H1 (cell line): Measurements from ENCODE around the gene BBLN. TPM values are rescaled to one million over a fixed set of nuclear protein-coding genes. Genes with fewer than 3 reads are reported as not detected.

ENCODE experiments used
- CTCF ChIA-PET: fragments of 300-600 bp; sonication (Branson Sonifier 250); formaldehyde crosslinking; loops from one replicate; lab custom pipeline; 2021; ENCODE audit not compliant: partially characterized antibody; lab: Charles Lee
- POLR2A ChIA-PET: fragments of 300-600 bp; sonication (Branson Sonifier 250); formaldehyde crosslinking; loops from one replicate; lab custom pipeline; 2021; ENCODE audit warnings: inconsistent platforms; ENCODE audit not compliant: partially characterized antibody; lab: Charles Lee
- DNase-seq, 2 experiments: peaks; one replicate each; pipeline versions ENCODE4 v3.0.0 to v3.0.0-alpha.2; 2010 to 2022; ENCODE audit warnings: low spot score in 2 of 2, low read depth in 1 of 2, mixed read lengths in 1 of 2
- FAIRE-seq: peaks from 2 replicates; lab custom pipeline; 2011; peaks lifted over from hg19 to GRCh38; lab: Jason Lieb, UNC
- H2AFZ ChIP-seq: 2 replicates; pipeline ENCODE4 v1.8.1; 2012; ENCODE audit warnings: low read length, inconsistent platforms
- H2AK5ac ChIP-seq: 2 replicates; pipeline ENCODE4 v1.6.1; 2013; ENCODE audit warnings: low read depth, low read length
- H2BK120ac ChIP-seq: replicated peaks from 2 replicates; pipeline ENCODE3; 2013; ENCODE audit warnings: low read depth, low read length, inconsistent platforms
- H2BK12ac ChIP-seq: 2 replicates; pipeline ENCODE4 v1.6.1; 2013; ENCODE audit warnings: low read depth, low read length
- H2BK15ac ChIP-seq: 2 replicates; pipeline ENCODE4 v1.6.1; 2013; ENCODE audit warnings: low read length
- H2BK20ac ChIP-seq: 2 replicates; pipeline ENCODE4 v1.6.1; 2013; ENCODE audit warnings: low read length
- H2BK5ac ChIP-seq: 2 replicates; pipeline ENCODE4 v1.6.1; 2013; ENCODE audit warnings: low read depth, low read length
- H3K14ac ChIP-seq: 2 replicates; pipeline ENCODE4 v1.6.1; 2013; ENCODE audit warnings: inconsistent platforms; ENCODE audit not compliant: insufficient read length
- H3K18ac ChIP-seq: 2 replicates; pipeline ENCODE4 v1.6.1; 2013; ENCODE audit warnings: low read length; ENCODE audit errors: extremely low read depth
- H3K23ac ChIP-seq: 2 replicates; pipeline ENCODE4 v1.6.1; 2013; ENCODE audit warnings: inconsistent platforms; ENCODE audit not compliant: insufficient read length
- H3K23me2 ChIP-seq: 2 replicates; pipeline ENCODE4 v1.6.1; 2013; ENCODE audit warnings: low read depth, low read length
- H3K27ac ChIP-seq: 2 replicates; pipeline ENCODE4 v1.6.1; 2011; ENCODE audit warnings: low read depth, low read length, inconsistent platforms
- H3K27me3 ChIP-seq, 4 experiments: replicated peaks in 1 of 4; 1 replicate in 1 of 4; 2 replicates in 3 of 4; pipeline versions ENCODE4 v1.6.1 to v1.8.1; 2011 to 2013; ENCODE audit warnings: low read length in 3 of 4, mild to moderate bottlenecking in 3 of 4, inconsistent platforms in 2 of 4, mixed read lengths in 2 of 4, moderate library complexity in 1 of 4; ENCODE audit not compliant: control insufficient read depth in 3 of 4, insufficient read depth in 3 of 4; ENCODE audit errors: extremely low read depth in 1 of 4
- H3K36me3 ChIP-seq, 4 experiments: 2 replicates each; pipeline versions ENCODE4 v1.6.1 to v1.8.1; 2011 to 2013; ENCODE audit warnings: mild to moderate bottlenecking in 4 of 4, low read length in 3 of 4, moderate library complexity in 2 of 4, control low read depth in 1 of 4, inconsistent platforms in 1 of 4; ENCODE audit not compliant: insufficient read depth in 4 of 4, control insufficient read depth in 2 of 4
- H3K4ac ChIP-seq: replicated peaks from 2 replicates; pipeline ENCODE3; 2013; ENCODE audit warnings: low read length, low read depth, mixed read lengths, inconsistent platforms; ENCODE audit not compliant: insufficient read length
- H3K4me1 ChIP-seq, 4 experiments: replicated peaks in 1 of 4; 1 replicate in 1 of 4; 2 replicates in 3 of 4; pipeline versions ENCODE4 v1.6.1 to v1.8.1; 2011 to 2013; ENCODE audit warnings: low read length in 3 of 4, inconsistent platforms in 2 of 4, mixed read lengths in 1 of 4; ENCODE audit not compliant: insufficient read depth in 4 of 4, control insufficient read depth in 3 of 4
- H3K4me2 ChIP-seq, 2 experiments: 2 replicates each; pipeline versions ENCODE4 v1.6.1 to v1.8.1; 2011 to 2013; ENCODE audit warnings: low read depth in 2 of 2, low read length in 2 of 2, control low read depth in 1 of 2, inconsistent platforms in 1 of 2, mild to moderate bottlenecking in 1 of 2; ENCODE audit not compliant: insufficient read depth in 1 of 2
- H3K4me3 ChIP-seq, 4 experiments: fragments of 200-600, 300-600 bp in 1 of 4; sonication (generic), shearing (Covaris generic), sonication (Bioruptor Twin) in 1 of 4; 2 replicates each; pipeline versions ENCODE4 v1.5.1 to v1.8.1; 2011 to 2016; ENCODE audit warnings: low read length in 4 of 4, low read depth in 3 of 4, control low read depth in 2 of 4, inconsistent platforms in 2 of 4, mild to moderate bottlenecking in 2 of 4, mixed read lengths in 1 of 4, moderate library complexity in 1 of 4; ENCODE audit not compliant: insufficient read depth in 2 of 4; ENCODE audit errors: extremely low read depth in 1 of 4
- H3K56ac ChIP-seq: replicated peaks from 2 replicates; pipeline ENCODE3; 2013; ENCODE audit warnings: low read depth, mild to moderate bottlenecking, mixed read lengths, low read length, inconsistent platforms; ENCODE audit not compliant: insufficient read length
- H3K79me1 ChIP-seq: 2 replicates; pipeline ENCODE4 v1.6.1; 2013; ENCODE audit warnings: low read depth, low read length, control low read depth
- H3K79me2 ChIP-seq, 2 experiments: 2 replicates each; pipeline versions ENCODE4 v1.6.1 to v1.8.1; 2012 to 2013; ENCODE audit warnings: low read length in 2 of 2, mild to moderate bottlenecking in 2 of 2, inconsistent platforms in 1 of 2; ENCODE audit not compliant: insufficient read depth in 2 of 2, control insufficient read depth in 1 of 2
- H3K9ac ChIP-seq, 4 experiments: replicated peaks in 1 of 4; 1 replicate in 1 of 4; 2 replicates in 3 of 4; pipeline versions ENCODE4 v1.6.1 to v1.8.1; 2011 to 2013; ENCODE audit warnings: low read depth in 3 of 4, low read length in 3 of 4, control low read depth in 2 of 4, mild to moderate bottlenecking in 2 of 4, moderate library complexity in 2 of 4, inconsistent platforms in 1 of 4; ENCODE audit errors: extremely low read depth in 1 of 4
- H3K9me3 ChIP-seq, 2 experiments: 2 replicates each; pipeline versions ENCODE4 v1.6.1 to v1.8.1; 2012 to 2013; ENCODE audit warnings: mild to moderate bottlenecking in 2 of 2, moderate library complexity in 2 of 2, control low read depth in 1 of 2, inconsistent platforms in 1 of 2, low read depth in 1 of 2, low read length in 1 of 2, mixed read lengths in 1 of 2; ENCODE audit not compliant: insufficient read depth in 2 of 2
- H4K20me1 ChIP-seq, 2 experiments: replicated peaks in 1 of 2; 2 replicates each; pipeline versions ENCODE3 to v1.8.1; 2011 to 2013; ENCODE audit warnings: inconsistent platforms in 2 of 2, low read length in 2 of 2, mild to moderate bottlenecking in 1 of 2; ENCODE audit not compliant: insufficient read depth in 2 of 2, control insufficient read depth in 1 of 2
- H4K5ac ChIP-seq: 2 replicates; pipeline ENCODE4 v1.6.1; 2013; ENCODE audit warnings: low read length, low read depth, mixed read lengths, inconsistent platforms; ENCODE audit not compliant: insufficient read length
- H4K8ac ChIP-seq: 2 replicates; pipeline ENCODE4 v1.8.0; 2013; ENCODE audit warnings: mild to moderate bottlenecking, moderate library complexity, low read length, inconsistent platforms; ENCODE audit not compliant: insufficient read depth; ENCODE audit errors: extremely low read depth
- H4K91ac ChIP-seq: replicated peaks from 2 replicates; pipeline ENCODE3; 2013; ENCODE audit warnings: low read length, mixed read lengths, inconsistent platforms; ENCODE audit not compliant: insufficient read length
- CEBPB ChIP-seq: IDR thresholded peaks from 2 replicates; pipeline ENCODE4 v1.6.1; 2012; ENCODE audit warnings: low read depth, low read length
- CHD1 ChIP-seq: IDR thresholded peaks from 2 replicates; pipeline ENCODE4 v1.6.1; 2012; ENCODE audit warnings: low read depth, low read length, improper control_type of control experiment
- JUND ChIP-seq: IDR thresholded peaks from 2 replicates; pipeline ENCODE4 v1.6.1; 2011; ENCODE audit warnings: mild to moderate bottlenecking, improper control_type of control experiment, low read length
- MAFK ChIP-seq: IDR thresholded peaks from 2 replicates; pipeline ENCODE4 v1.6.1; 2012; ENCODE audit warnings: low read depth, mild to moderate bottlenecking, improper control_type of control experiment, low read length
- NANOG ChIP-seq: IDR thresholded peaks from 2 replicates; pipeline ENCODE4 v1.6.1; 2011; ENCODE audit warnings: low read length, low read depth, mild to moderate bottlenecking, inconsistent platforms; ENCODE audit not compliant: insufficient read depth, poor library complexity, severe bottlenecking
- POLR2AphosphoS5 ChIP-seq: IDR thresholded peaks from 2 replicates; pipeline ENCODE4 v1.6.1; 2011; ENCODE audit warnings: low read depth, low read length
- POU5F1 ChIP-seq: IDR thresholded peaks from 2 replicates; pipeline ENCODE4 v1.6.1; 2011; ENCODE audit warnings: low read depth, mild to moderate bottlenecking, low read length, moderate library complexity
- SAP30 ChIP-seq: fragments of 300-600 bp; sonication (generic); IDR thresholded peaks from 2 replicates; pipeline ENCODE4 v1.7.1; 2012; ENCODE audit warnings: low read length, moderate library complexity, mild to moderate bottlenecking, inconsistent platforms; ENCODE audit not compliant: insufficient read depth, insufficient replicate concordance
- SP2 ChIP-seq: IDR thresholded peaks from 2 replicates; pipeline ENCODE4 v1.6.1; 2012; ENCODE audit warnings: mild to moderate bottlenecking, low read length, inconsistent platforms
- SP4 ChIP-seq: IDR thresholded peaks from 2 replicates; pipeline ENCODE4 v1.6.1; 2012; ENCODE audit warnings: low read length, inconsistent platforms
- SRF ChIP-seq: IDR thresholded peaks from 2 replicates; pipeline ENCODE4 v1.6.1; 2011; ENCODE audit warnings: mild to moderate bottlenecking, low read depth, low read length, moderate library complexity
- WGBS, 2 experiments: shearing (Covaris generic) in 1 of 2; methylation state at CpG; one replicate each; pipeline versions ENCODE4 v1.1.6 to v1.1.7; 2013 to 2015; ENCODE audit warnings: low lambda C conversion rate in 2 of 2, mixed read lengths in 2 of 2, inconsistent platforms in 1 of 2, low coverage in 1 of 2, missing lambda C conversion rate in 1 of 2; ENCODE audit not compliant: insufficient replicate concordance in 2 of 2, insufficient coverage in 1 of 2, insufficient read length in 1 of 2; ENCODE audit errors: extremely low coverage in 1 of 2, missing lambda C conversion rate in 1 of 2; 5-methylcytosine and 5-hydroxymethylcytosine counted together
- polyA plus RNA-seq, 7 experiments: library from polyadenylated mRNA; depleted of rRNA in 3 of 7; stranded (reverse) in 5 of 7; unstranded in 2 of 7; fragments of >200 nt in 5 of 7; fragments of 200-250 nt in 2 of 7; gene quantifications; 1 replicate in 5 of 7; 2 replicates in 1 of 7; 4 replicates in 1 of 7; pipeline versions ENCODE4 v1.2.1 to v1.2.3, GENCODE V29; 2011 to 2013; ENCODE audit warnings: missing spikeins in 2 of 7, mixed read lengths in 2 of 7
- total RNA-seq: library from RNA; stranded (reverse); fragmentation: NEBNext Ultra II Directional; extraction: Animal tissue kit (Norgen Biotek cat#: 25700); gene quantifications from 2 replicates; pipeline ENCODE4 v1.2.1, GENCODE V29; 2021

BBLN gene
- total and polyA plus RNA-seq, 2 of the 8 experiments (the other 6 are each of a cell fraction or from before 2014, with no cell fraction given): 63.1 to 164 TPM

GRCh38 chr9:128174062-128174461 is 14.0 kb downstream of the BBLN start:
- Histone ChIP-seq H3K27me3 (no peaks in the 10 kb centered on the region), H3K18ac (no peak overlapping the region), H4K20me1 (peaks cover 3 to 8% of the 10 kb centered on the region in 2 experiments), H3K9ac (no peak overlapping the region), H3K27ac (no peak overlapping the region), H3K4ac (no peak overlapping the region), H3K79me2 (no peaks in the 10 kb centered on the region), H2BK12ac (no peak overlapping the region), H4K91ac (no peak overlapping the region), H3K9me3 (peaks cover 0 to 3% of the 10 kb centered on the region in 2 experiments; a peak in 1 of 4 replicates), H2BK120ac (no peak overlapping the region), H3K56ac (no peak overlapping the region), H3K4me2 (no peak overlapping the region), H2AK5ac (no peak overlapping the region), H3K79me1 (no peaks in the 10 kb centered on the region), H3K4me1 (peaks cover 0 to 2% (median 0%) of the 10 kb centered on the region in 4 experiments; a peak in 1 of 7 replicates), H2BK15ac (no peak overlapping the region), H2BK5ac (no peak overlapping the region), H3K4me3 (no peak overlapping the region), H2BK20ac (no peak overlapping the region), H2AFZ (no peak overlapping the region), H3K14ac (no peak overlapping the region), H3K36me3 (peaks cover 14 to 41% (median 22%) of the 10 kb centered on the region in 4 experiments), H3K23me2 (no peaks in the 10 kb centered on the region), H4K8ac (no peak overlapping the region), H3K23ac (no peak overlapping the region), H4K5ac (no peak overlapping the region)
- DNase-seq (no peak), FAIRE-seq (no peak)
- ChIA-PET POLR2A (interaction anchor here (0.8 to 3.9 kb wide), 2 partner anchors 12 to 28 kb away, joined by 3 to 21 read pairs; no protein-coding TSS in a partner anchor), CTCF (interaction anchor here (0.8 to 2.7 kb wide), 9 partner anchors 10 to 167 kb away, joined by 3 to 16 read pairs (median 3); partner anchors contain the start of gene CIZ1)
- 84% methylated on average over 4 of the region's 4 CpGs; no CpG with 5 or more reads in 1 of the 2 experiments for WGBS, 2 experiments
- TF ChIP-seq CEBPB: no peak
- no peak for TF ChIP-seq POLR2AphosphoS5
- TF ChIP-seq JUND: no peak
- TF ChIP-seq SRF: no peak
- TF ChIP-seq POU5F1: no peak
- TF ChIP-seq MAFK: no peak
- TF ChIP-seq SAP30: no peak
- TF ChIP-seq NANOG: no peak
- TF ChIP-seq SP2: no peak
- TF ChIP-seq CHD1: no peak
- no peak for TF ChIP-seq SP4
